Measurements from ENCODE around the gene MYH6. TPM values are rescaled to one million over a fixed set of nuclear protein-coding genes. Genes with fewer than 3 reads are reported as not detected.
A peak's percentile ranks its signal among the peaks of the same experiment; 100 is the strongest.

Gene MYH6
- total RNA-seq, 2 experiments from 2014 or later = 0.23 to 1.0 TPM

DNA sequence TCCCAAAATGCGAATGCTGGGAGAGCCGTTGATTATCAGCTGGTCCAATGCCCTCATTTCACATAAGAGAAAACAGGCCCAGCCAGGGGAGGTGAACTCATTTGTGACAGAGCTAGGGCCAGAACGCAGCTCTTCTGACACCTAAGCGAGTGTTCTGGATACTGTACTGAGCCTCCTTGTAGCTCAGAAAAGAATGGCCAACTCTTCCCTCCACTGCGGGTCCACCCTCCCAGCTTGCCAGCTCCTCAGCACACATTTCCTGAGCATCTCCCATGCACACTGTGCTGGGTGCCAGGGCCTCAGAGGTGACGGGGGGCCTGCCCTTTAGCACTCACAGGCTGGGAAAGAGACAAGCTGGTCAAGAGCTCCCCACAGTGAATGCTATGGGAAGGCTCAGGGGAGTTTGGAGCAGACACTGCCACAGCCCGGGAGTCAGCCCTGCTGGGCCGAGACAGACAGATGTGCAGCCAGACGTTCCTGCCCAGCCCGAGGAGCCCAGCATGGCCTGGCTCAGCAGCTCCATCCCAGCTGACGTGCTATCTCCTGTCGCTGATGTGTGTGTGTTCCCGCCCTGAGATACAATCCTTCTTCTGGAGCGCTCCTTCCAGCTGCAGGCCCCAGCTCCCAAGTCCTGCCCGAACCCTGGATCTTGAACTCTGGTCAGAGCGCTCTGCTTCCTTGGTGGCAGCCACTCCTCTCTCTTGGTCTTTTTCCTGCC, 27.7 kb downstream of the MYH6 start:
- Mint-ChIP-seq H3K4me1 (peaks cover 8% of the 10 kb centered on the region), H3K9me3 (ENCODE audit: low read depth) (no peaks in the 10 kb centered on the region), H3K36me3 (no peaks in the 10 kb centered on the region), H3K27ac (no peak overlapping the region), H3K27me3 (peaks cover 7% of the 10 kb centered on the region), H3K4me3 (no peak overlapping the region)
- DNase-seq (no peak), ATAC-seq (no peak)
- CTCF ChIA-PET = interaction anchor here (0.6 to 3.9 kb wide), 42 partner anchors 8 to 809 kb away, joined by 3 to 37 read pairs (median 4); partner anchors contain the start of genes CEBPE, HOMEZ, PABPN1 and PPP1R3E

DNA sequence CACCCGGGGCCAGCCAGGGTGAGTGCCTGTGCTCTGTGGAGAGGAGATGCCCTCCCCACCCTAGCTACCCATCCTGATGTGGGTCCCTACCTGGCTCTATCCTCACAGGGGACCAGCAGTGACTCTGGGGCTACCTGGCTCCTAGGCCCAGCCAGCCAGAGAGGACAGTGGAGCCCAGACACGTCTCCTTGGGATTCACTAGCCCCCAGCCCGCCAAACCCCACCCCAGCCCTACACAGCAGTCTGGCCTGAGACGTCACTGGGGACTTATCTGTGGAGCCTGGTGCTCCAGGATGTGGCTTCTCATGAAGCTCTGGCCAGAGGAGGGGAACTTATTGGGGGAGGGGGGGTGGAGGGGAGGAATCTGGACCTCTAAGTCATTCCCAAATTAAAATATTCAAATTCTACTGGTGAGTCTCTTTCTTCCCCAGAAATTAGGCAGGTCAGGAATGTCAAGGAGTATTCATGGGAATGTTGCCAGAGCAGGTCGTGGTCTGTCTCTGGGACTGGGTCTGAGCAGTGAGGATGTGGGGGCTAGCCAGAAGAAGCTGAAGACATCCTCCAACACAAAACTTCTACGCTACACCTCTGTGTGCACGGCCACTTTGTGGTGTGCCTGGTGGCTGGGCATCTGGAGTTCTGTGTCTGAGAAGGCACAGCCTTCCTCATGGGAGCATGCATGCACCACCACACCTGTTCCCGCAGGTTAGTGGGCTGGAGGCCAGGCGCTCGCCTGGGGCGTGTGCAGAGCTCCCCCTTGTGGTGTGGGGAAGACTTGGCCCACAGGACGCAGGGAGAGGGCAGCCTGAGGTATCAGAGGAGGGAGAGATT, 28.5 kb downstream of the MYH6 start:
- H3K4me1 Mint-ChIP-seq = peaks cover 8% of the 10 kb centered on the region
- no peaks in the 10 kb centered on the region for H3K36me3 Mint-ChIP-seq
- H3K4me3 Mint-ChIP-seq = no peak overlapping the region
- no peak overlapping the region for H3K27ac Mint-ChIP-seq
- CTCF ChIA-PET = interaction anchor here (0.6 to 3.9 kb wide), 43 partner anchors 9 to 808 kb away, joined by 3 to 37 read pairs (median 4); partner anchors contain the start of genes CEBPE, HOMEZ, PABPN1 and PPP1R3E
- peak; percentile 86 for ATAC-seq
- peak; percentile 71 for DNase-seq
- peaks cover 7% of the 10 kb centered on the region for H3K27me3 Mint-ChIP-seq
- no peaks in the 10 kb centered on the region for H3K9me3 Mint-ChIP-seq (ENCODE audit: low read depth)

DNA sequence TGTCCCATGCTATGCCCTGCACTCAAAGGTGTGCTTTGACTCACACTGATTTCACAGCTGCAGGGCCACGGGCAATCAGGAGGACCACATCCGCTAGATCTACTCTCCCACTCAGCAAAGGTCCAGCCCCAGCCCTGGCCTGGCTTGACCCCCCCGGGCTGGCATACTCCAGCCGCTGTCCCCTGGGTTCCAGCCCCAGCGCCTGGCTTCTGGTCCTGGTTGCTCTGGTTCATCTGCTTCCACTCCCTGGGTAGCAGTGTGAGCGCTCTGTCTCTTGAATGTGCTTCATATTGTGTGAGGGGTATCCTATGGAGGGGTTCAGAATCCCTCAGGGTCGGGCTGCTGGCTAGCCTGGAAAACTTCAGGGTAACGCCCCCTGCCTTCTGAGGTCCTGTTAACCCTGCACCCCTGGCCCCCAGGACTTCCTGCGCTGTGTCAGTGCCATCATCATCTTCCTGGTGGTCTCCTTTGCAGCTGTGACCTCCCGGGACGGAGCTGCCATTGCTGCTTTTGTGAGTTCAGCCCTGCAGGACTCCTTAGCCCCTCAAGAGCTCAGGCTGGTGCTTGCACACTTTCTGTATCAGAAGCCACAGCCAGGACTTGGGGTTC, 29.4 kb downstream of the MYH6 start:
- Mint-ChIP-seq H3K27me3 (peaks cover 7% of the 10 kb centered on the region), H3K9me3 (ENCODE audit: low read depth) (no peaks in the 10 kb centered on the region), H3K4me1 (peaks cover 8% of the 10 kb centered on the region), H3K36me3 (no peaks in the 10 kb centered on the region), H3K4me3 (no peak overlapping the region), H3K27ac (no peak overlapping the region)
- CTCF ChIA-PET = interaction anchor here (1.0 to 3.9 kb wide), 10 partner anchors 10 to 308 kb away, joined by 3 to 37 read pairs (median 8); partner anchors contain the start of gene PABPN1
- DNase-seq (no peak), ATAC-seq (no peak)

DNA sequence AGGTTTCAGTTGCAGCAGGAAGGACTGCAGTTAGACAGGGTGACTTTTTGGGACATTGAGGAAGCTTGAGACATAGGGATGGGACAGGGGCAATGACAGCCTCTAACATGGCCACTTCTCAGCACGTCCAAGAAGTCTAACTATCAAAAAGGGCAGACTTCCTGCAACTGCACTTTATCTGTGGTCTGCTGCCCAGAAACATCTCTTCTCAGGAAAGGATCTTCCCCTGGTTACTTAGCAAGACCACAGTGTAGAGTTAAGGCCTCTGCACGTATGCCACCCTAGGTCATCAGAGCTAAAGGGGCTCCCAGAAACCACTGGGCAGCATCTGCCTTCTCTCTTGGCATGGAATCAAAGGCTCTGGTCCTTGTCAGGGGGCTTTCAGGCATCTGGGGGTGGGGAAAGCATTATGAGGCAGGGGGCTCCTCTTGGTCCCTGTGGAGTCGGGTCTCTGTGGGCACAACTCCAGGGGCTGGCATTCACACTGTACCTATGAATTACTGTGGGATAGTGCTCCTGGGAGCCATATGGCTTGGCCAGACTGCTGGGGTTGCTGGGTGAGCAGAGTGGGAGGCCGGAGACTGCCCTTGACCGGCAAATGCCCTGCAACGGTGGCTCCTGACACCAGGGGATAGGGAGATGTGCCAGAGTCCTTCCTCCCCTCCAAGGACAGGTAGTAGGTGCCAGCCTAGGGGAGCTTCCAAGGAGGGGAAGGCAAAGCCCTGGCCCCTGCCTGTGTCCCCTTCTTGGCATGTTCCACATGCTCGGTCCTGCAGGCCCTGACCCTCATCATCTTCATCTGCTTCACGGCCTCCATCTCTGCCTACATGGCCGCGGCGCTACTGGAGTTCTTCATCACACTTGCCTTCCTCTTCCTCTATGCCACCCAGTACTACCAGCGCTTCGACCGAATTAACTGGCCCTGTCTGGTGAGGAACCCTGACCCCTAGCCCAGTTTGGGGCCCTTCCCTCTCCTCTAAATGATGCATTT, 30.2 kb downstream of the MYH6 start:
- ATAC-seq = no peak
- CTCF ChIA-PET = interaction anchor here (1.3 to 2.8 kb wide), 2 partner anchors 10 to 256 kb away, joined by 3 to 21 read pairs; no protein-coding TSS in a partner anchor
- Mint-ChIP-seq H3K4me1 (peaks cover 8% of the 10 kb centered on the region), H3K4me3 (no peak overlapping the region), H3K36me3 (no peaks in the 10 kb centered on the region), H3K9me3 (ENCODE audit: low read depth) (no peaks in the 10 kb centered on the region), H3K27ac (no peak overlapping the region), H3K27me3 (peaks cover 7% of the 10 kb centered on the region)
- no peak for DNase-seq

DNA sequence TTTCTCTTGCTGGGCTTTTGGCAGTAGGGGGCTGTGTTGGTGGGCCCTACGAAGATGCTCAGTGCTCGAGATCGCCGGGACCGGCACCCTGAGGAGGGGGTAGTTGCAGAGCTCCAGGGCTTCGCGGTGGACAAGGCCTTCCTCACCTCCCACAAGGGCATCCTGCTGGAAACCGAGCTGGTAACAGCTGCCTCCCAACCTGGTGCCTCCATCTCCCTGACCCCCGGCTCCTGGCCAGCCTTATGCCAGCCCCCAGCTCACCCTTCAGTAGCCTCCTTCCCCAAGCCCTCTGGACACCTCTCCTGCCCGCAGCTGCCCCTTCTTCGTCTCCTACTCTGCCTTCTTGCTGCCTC, 30.9 kb downstream of the MYH6 start:
- CTCF ChIA-PET = interaction anchor here (1.3 kb wide), 1 partner anchor 10 kb away, joined by 3 read pairs; no protein-coding TSS in a partner anchor
- H3K4me1 Mint-ChIP-seq = peaks cover 10% of the 10 kb centered on the region

DNA sequence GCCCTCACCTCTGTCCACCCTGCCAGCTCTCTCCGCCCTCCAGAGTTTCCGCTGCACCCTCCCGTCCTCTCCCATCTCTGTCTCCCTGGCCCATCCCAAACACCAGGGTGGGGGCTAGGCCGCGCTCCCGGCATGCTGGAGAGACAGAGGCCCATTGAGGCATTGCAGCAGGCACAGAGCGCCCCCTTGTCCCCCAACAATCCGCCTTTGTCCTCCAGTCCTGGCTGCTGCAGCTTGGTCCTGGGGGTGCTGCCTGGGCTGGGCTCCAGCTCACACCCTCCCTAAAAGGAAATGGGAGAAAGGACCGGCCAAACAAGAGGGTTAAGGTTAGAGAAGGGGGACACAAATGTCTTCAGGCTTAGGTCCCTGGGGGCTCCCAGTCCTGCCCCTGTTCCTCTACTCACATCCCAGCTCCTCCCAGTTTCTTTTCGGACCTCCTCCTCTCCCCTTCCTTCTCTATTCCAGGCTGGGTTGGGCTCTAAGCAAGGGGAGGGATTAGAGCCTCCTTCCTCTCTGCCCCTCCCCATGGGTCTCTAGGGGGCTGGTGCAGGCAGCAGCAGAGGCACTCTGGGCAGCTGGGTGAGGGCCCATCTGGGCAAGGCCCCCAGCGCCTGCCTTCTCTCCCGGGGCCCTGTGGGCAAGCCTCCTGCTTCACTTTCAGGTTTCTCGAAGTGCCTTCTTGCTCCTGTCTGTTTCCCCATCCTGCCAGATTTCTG, 31.4 kb downstream of the MYH6 start, which contains the start of gene CMTM5:
TSS of gene CMTM5 (plus strand) at position 565 of the 716 bp plus-strand sequence. CDS start 206 bp downstream, outside the sequence.
- H3K4me1 Mint-ChIP-seq = peaks cover 13% of the 10 kb centered on the region
- peaks cover 4% of the 10 kb centered on the region for H3K27me3 Mint-ChIP-seq
- H3K36me3 Mint-ChIP-seq = no peaks in the 10 kb centered on the region
- DNase-seq (no peak), ATAC-seq (no peak)
- no peaks in the 10 kb centered on the region for H3K9me3 Mint-ChIP-seq (ENCODE audit: low read depth)
- no peak within 1 kb of the TSS for H3K27ac Mint-ChIP-seq
- CTCF ChIA-PET = interaction anchor here (1.3 to 1.4 kb wide), 2 partner anchors 9 to 49 kb away, joined by 3 to 5 read pairs; no protein-coding TSS in a partner anchor
- no peak within 1 kb of the TSS for H3K4me3 Mint-ChIP-seq

More for the DNA sequence above, 30.9 kb downstream of the MYH6 start:
- no peak for DNase-seq
- Mint-ChIP-seq H3K36me3 (no peaks in the 10 kb centered on the region), H3K27me3 (peaks cover 7% of the 10 kb centered on the region), H3K4me3 (no peak overlapping the region), H3K27ac (no peak overlapping the region), H3K9me3 (ENCODE audit: low read depth) (no peaks in the 10 kb centered on the region)
- ATAC-seq = no peak

DNA sequence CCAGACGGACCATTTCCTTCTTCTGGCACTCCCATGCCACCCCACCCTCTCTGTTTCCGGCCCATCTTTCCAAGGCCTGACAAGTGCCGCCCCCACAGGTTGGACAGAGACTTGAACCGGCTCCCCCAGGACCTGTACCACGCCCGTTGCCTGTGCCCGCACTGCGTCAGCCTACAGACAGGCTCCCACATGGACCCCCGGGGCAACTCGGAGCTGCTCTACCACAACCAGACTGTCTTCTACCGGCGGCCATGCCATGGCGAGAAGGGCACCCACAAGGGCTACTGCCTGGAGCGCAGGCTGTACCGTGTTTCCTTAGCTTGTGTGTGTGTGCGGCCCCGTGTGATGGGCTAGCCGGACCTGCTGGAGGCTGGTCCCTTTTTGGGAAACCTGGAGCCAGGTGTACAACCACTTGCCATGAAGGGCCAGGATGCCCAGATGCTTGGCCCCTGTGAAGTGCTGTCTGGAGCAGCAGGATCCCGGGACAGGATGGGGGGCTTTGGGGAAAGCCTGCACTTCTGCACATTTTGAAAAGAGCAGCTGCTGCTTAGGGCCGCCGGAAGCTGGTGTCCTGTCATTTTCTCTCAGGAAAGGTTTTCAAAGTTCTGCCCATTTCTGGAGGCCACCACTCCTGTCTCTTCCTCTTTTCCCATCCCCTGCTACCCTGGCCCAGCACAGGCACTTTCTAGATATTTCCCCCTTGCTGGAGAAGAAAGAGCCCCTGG, 32.4 kb downstream of the MYH6 start:
- H3K36me3 Mint-ChIP-seq = no peaks in the 10 kb centered on the region
- H3K4me3 Mint-ChIP-seq = no peak overlapping the region
- CTCF ChIA-PET = interaction anchor here (1.4 kb wide), 1 partner anchor 48 kb away, joined by 5 read pairs; no protein-coding TSS in a partner anchor
- H3K27me3 Mint-ChIP-seq = peaks cover 2% of the 10 kb centered on the region
- DNase-seq (no peak), ATAC-seq (no peak)
- no peak overlapping the region for H3K27ac Mint-ChIP-seq
- H3K4me1 Mint-ChIP-seq = peaks cover 16% of the 10 kb centered on the region
- H3K9me3 Mint-ChIP-seq (ENCODE audit: low read depth) = no peaks in the 10 kb centered on the region

DNA sequence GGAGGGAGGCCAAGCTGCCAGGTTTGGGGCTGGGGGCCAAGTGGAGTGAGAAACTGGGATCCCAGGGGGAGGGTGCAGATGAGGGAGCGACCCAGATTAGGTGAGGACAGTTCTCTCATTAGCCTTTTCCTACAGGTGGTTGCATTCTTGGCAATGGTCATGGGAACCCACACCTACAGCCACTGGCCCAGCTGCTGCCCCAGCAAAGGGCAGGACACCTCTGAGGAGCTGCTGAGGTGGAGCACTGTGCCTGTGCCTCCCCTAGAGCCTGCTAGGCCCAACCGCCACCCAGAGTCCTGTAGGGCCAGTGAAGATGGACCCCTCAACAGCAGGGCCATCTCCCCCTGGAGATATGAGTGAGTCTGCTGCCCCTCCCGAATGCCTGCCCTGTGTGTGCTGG, 35.0 kb downstream of the MYH6 start:
- no peaks in the 10 kb centered on the region for H3K36me3 Mint-ChIP-seq
- ATAC-seq (no peak), DNase-seq (no peak)
- peaks cover 11% of the 10 kb centered on the region for H3K4me1 Mint-ChIP-seq
- H3K4me3 Mint-ChIP-seq = no peak overlapping the region
- CTCF ChIA-PET = interaction anchor here (1.2 kb wide), 1 partner anchor 296 kb away, joined by 3 read pairs; no protein-coding TSS in a partner anchor
- H3K9me3 Mint-ChIP-seq (ENCODE audit: low read depth) = no peaks in the 10 kb centered on the region
- H3K27me3 Mint-ChIP-seq = peaks cover 6% of the 10 kb centered on the region
- no peak overlapping the region for H3K27ac Mint-ChIP-seq

DNA sequence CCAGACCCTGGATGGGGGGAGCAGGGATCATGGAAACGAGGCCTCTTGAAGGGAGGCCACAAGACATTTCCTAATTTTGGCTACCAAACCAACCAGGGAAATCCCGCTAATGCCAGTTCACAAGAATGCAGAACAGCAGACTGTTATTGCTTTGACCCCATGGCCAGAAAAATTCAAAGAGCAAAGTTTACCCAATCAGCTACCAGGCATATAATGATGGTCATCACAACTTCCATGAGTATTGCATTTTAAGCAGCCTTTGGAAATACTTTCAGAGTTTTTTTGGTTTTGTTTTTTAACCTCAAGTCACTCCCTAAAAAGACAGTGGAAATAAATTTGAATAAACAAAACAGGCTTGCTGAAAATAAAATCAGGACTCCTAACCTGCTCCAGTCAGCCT, 35.6 kb downstream of the MYH6 start, which contains the start of gene IL25:
TSS of gene IL25 (plus strand) at position 301 of the 400 bp plus-strand sequence.
- Mint-ChIP-seq H3K4me1 (peaks cover 10% of the 10 kb centered on the region), H3K36me3 (no peaks in the 10 kb centered on the region), H3K27me3 (peaks cover 11% of the 10 kb centered on the region), H3K9me3 (ENCODE audit: low read depth) (no peaks in the 10 kb centered on the region), H3K4me3 (no peak within 1 kb of the TSS), H3K27ac (no peak within 1 kb of the TSS)
- DNase-seq = no peak
- no peak for ATAC-seq
- CTCF ChIA-PET = interaction anchor here (1.2 kb wide), 1 partner anchor 295 kb away, joined by 3 read pairs; no protein-coding TSS in a partner anchor

DNA sequence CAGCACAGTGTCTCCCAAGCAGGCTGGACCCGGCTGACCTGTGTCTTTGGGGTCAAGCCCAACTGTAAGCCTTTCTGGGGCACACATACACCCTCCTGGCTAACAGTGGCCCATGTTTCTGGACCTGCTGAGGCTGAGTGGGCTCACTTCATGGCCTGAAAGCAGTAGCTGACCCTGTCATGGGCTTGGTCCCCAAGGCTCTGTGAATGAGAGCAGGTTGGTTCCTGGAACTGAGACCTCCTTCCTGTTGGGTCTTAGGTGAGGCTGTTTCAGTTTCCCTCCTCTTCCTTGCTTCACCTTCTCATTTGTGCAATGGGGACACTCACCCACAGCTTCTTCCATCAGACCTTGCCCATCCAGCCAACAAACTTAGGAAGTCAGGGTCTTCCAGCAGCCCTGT, 36.2 kb downstream of the MYH6 start:
- CTCF ChIA-PET = no interaction called here
- H3K36me3 Mint-ChIP-seq = no peaks in the 10 kb centered on the region
- H3K4me1 Mint-ChIP-seq = peaks cover 7% of the 10 kb centered on the region
- DNase-seq = no peak
- H3K4me3 Mint-ChIP-seq = no peak overlapping the region
- no peaks in the 10 kb centered on the region for H3K9me3 Mint-ChIP-seq (ENCODE audit: low read depth)
- peak; percentile 20 for ATAC-seq
- peaks cover 17% of the 10 kb centered on the region for H3K27me3 Mint-ChIP-seq
- no peak overlapping the region for H3K27ac Mint-ChIP-seq

DNA sequence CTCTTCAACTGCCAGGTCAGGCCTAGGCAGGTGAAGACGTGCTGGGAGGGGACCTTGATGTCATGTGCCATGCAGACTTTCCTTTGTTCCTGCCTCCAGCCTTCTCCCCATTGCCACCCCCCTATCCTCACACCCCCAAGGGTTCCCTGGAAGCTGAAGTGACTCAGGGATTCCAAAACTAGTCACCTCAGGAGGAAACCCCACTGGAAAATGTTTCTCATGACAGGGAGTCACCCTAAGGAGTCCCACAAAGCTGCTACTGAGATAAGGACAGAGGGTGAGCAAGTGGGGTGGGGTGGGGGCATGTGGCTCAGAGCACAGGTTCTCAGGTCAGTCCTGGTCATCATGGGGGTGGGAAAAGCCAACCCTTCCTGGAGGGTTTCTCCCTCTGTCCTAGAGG, 37.9 kb downstream of the MYH6 start:
- Mint-ChIP-seq H3K27me3 (peaks cover 24% of the 10 kb centered on the region), H3K4me3 (no peak overlapping the region), H3K36me3 (no peaks in the 10 kb centered on the region), H3K4me1 (peaks cover 7% of the 10 kb centered on the region), H3K27ac (no peak overlapping the region), H3K9me3 (ENCODE audit: low read depth) (no peaks in the 10 kb centered on the region)
- CTCF ChIA-PET = interaction anchor here (1.3 to 3.4 kb wide), 3 partner anchors 10 to 249 kb away, joined by 4 to 24 read pairs (median 7); no protein-coding TSS in a partner anchor
- ATAC-seq (no peak), DNase-seq (no peak)

All from activated CD8-positive, alpha-beta memory T cell treated with anti-CD3 and anti-CD28 coated beads, Interleukin-2, amount 10 ng/mL, durations not matched to agents 7 days and 5 days (primary cell).